KMS-11 (cell line): ENCODE data around the gene TNN.

ENCODE experiments used
- H2AFZ ChIP-seq: fragments of 200-600 bp; sonication (generic); 2 replicates; pipeline ENCODE4 v1.6.1; 2016; ENCODE audit warnings: antibody characterized with exemption, mixed run types, low read depth
- H3K27ac ChIP-seq: fragments of 200-600 bp; sonication (generic); 2 replicates; pipeline ENCODE4 v1.6.1; 2016; ENCODE audit warnings: mild to moderate bottlenecking, mixed run types
- H3K27me3 ChIP-seq: fragments of 200-600 bp; sonication (generic); 2 replicates; pipeline ENCODE4 v1.6.1; 2017; ENCODE audit warnings: mild to moderate bottlenecking, low read depth, mixed run types, moderate library complexity; ENCODE audit not compliant: insufficient read depth
- H3K36me3 ChIP-seq: fragments of 200-600 bp; sonication (generic); 2 replicates; pipeline ENCODE4 v1.6.1; 2017; ENCODE audit warnings: mild to moderate bottlenecking, mixed run types; ENCODE audit not compliant: insufficient read depth
- H3K4me1 ChIP-seq: fragments of 200-600 bp; sonication (generic); 2 replicates; pipeline ENCODE4 v1.6.1; 2016; ENCODE audit warnings: mild to moderate bottlenecking, low read depth, mixed run types; ENCODE audit not compliant: poor library complexity, severe bottlenecking
- H3K4me2 ChIP-seq: fragments of 200-600 bp; sonication (generic); 2 replicates; pipeline ENCODE4 v1.7.0; 2016; ENCODE audit warnings: mild to moderate bottlenecking, mixed run types
- H3K4me3 ChIP-seq: fragments of 200-600 bp; sonication (generic); IDR thresholded peaks from 2 replicates; pipeline ENCODE4 v1.6.1; 2017; ENCODE audit warnings: low read depth, low read length, mixed read lengths; ENCODE audit not compliant: insufficient read depth
- H3K79me2 ChIP-seq: fragments of 200-600 bp; sonication (generic); 2 replicates; pipeline ENCODE4 v1.6.1; 2016; ENCODE audit warnings: low read depth, mixed run types; ENCODE audit not compliant: insufficient read depth
- H3K9ac ChIP-seq: fragments of 200-600 bp; sonication (generic); 2 replicates; pipeline ENCODE4 v1.6.1; 2016; ENCODE audit warnings: mild to moderate bottlenecking, mixed run types
- H4K20me1 ChIP-seq: fragments of 200-600 bp; sonication (generic); 2 replicates; pipeline ENCODE4 v1.6.1; 2016; ENCODE audit warnings: mild to moderate bottlenecking, mixed run types; ENCODE audit not compliant: insufficient read depth
- CTCF ChIP-seq: fragments of 200-600 bp; sonication (generic); conservative IDR thresholded peaks from 2 replicates; pipeline ENCODE4 v1.6.1; 2017; ENCODE audit warnings: low read depth, mild to moderate bottlenecking, antibody characterized with exemption, low read length, moderate library complexity, mixed read lengths

The TNN gene

GRCh38 chr1:175174309-175175102 lies 106.9 kb downstream of the TNN start:
- no peaks in the 10 kb centered on the region for H4K20me1 ChIP-seq
- no peaks in the 10 kb centered on the region for H3K36me3 ChIP-seq
- H3K4me3 ChIP-seq, result no peak overlapping the region
- H3K4me1 ChIP-seq, result no peaks in the 10 kb centered on the region
- H3K79me2 ChIP-seq, result no peaks in the 10 kb centered on the region
- no peak overlapping the region for H2AFZ ChIP-seq
- H3K9ac ChIP-seq, result no peak overlapping the region
- H3K4me2 ChIP-seq, result no peak overlapping the region
- no peaks in the 10 kb centered on the region for H3K27me3 ChIP-seq
- no peak overlapping the region for H3K27ac ChIP-seq
- TF ChIP-seq CTCF, result no peak

- no peaks in the 10 kb centered on the region for H3K36me3 ChIP-seq
- no peak overlapping the region for H3K27ac ChIP-seq
- no peak overlapping the region for H2AFZ ChIP-seq
- H4K20me1 ChIP-seq, result no peaks in the 10 kb centered on the region
- H3K4me1 ChIP-seq, result no peaks in the 10 kb centered on the region
- H3K4me3 ChIP-seq, result no peak overlapping the region
- H3K4me2 ChIP-seq, result no peak overlapping the region
- no peak for TF ChIP-seq CTCF
- H3K27me3 ChIP-seq, result no peaks in the 10 kb centered on the region
- no peak overlapping the region for H3K9ac ChIP-seq
- no peaks in the 10 kb centered on the region for H3K79me2 ChIP-seq
These were observed 108.6 kb downstream of the TNN start for GRCh38 chr1:175176246-175176645.

GRCh38 chr1:175178056-175178455 lies 110.4 kb downstream of the TNN start:
- Histone ChIP-seq H3K79me2 (peaks cover under 1% of the 10 kb centered on the region; the same call in 1 of the 2 replicates), H3K9ac (no peak overlapping the region), H3K4me3 (no peak overlapping the region)

GRCh38 chr1:175178456-175178855 lies 110.8 kb downstream of the TNN start:
- Histone ChIP-seq H4K20me1 (no peaks in the 10 kb centered on the region), H3K79me2 (peaks cover 5% of the 10 kb centered on the region; the same call in 1 of the 2 replicates), H3K4me3 (no peak overlapping the region), H3K36me3 (no peaks in the 10 kb centered on the region), H3K4me2 (no peak overlapping the region), H3K4me1 (no peaks in the 10 kb centered on the region), H3K27me3 (no peaks in the 10 kb centered on the region), H2AFZ (no peak overlapping the region), H3K27ac (no peak overlapping the region), H3K9ac (no peak overlapping the region)
- no peak for TF ChIP-seq CTCF

More at GRCh38 chr1:175178056-175178455, 110.4 kb downstream of the TNN start:
- Histone ChIP-seq H3K4me2 (no peak overlapping the region), H3K27ac (no peak overlapping the region), H3K27me3 (no peaks in the 10 kb centered on the region), H3K4me1 (no peaks in the 10 kb centered on the region), H3K36me3 (no peaks in the 10 kb centered on the region), H4K20me1 (no peaks in the 10 kb centered on the region), H2AFZ (no peak overlapping the region)
- TF ChIP-seq CTCF, result no peak
